H1 (cell line): ENCODE results near the gene CYP3A7. TPM values are rescaled to one million over a fixed set of nuclear protein-coding genes. Genes with fewer than 3 reads are reported as not detected.
"Not testable (repeated sequence)": the region's sequence is repeated elsewhere in the genome, so short reads cannot be mapped to it uniquely, and the experiment has no call there.

Experiments
- CTCF ChIA-PET: fragments of 300-600 bp; sonication (Branson Sonifier 250); formaldehyde crosslinking; loops from one replicate; lab custom pipeline; 2021; ENCODE audit not compliant: partially characterized antibody; lab: Charles Lee
- POLR2A ChIA-PET: fragments of 300-600 bp; sonication (Branson Sonifier 250); formaldehyde crosslinking; loops from one replicate; lab custom pipeline; 2021; ENCODE audit warnings: inconsistent platforms; ENCODE audit not compliant: partially characterized antibody; lab: Charles Lee
- DNase-seq, 2 experiments: peaks; one replicate each; pipeline versions ENCODE4 v3.0.0 to v3.0.0-alpha.2; 2010 to 2022; ENCODE audit warnings: low spot score in 2 of 2, low read depth in 1 of 2, mixed read lengths in 1 of 2
- FAIRE-seq: peaks from 2 replicates; lab custom pipeline; 2011; peaks lifted over from hg19 to GRCh38; lab: Jason Lieb, UNC
- H2AFZ ChIP-seq: 2 replicates; pipeline ENCODE4 v1.8.1; 2012; ENCODE audit warnings: low read length, inconsistent platforms
- H2AK5ac ChIP-seq: 2 replicates; pipeline ENCODE4 v1.6.1; 2013; ENCODE audit warnings: low read depth, low read length
- H2BK120ac ChIP-seq: replicated peaks from 2 replicates; pipeline ENCODE3; 2013; ENCODE audit warnings: low read depth, low read length, inconsistent platforms
- H2BK12ac ChIP-seq: 2 replicates; pipeline ENCODE4 v1.6.1; 2013; ENCODE audit warnings: low read depth, low read length
- H2BK15ac ChIP-seq: 2 replicates; pipeline ENCODE4 v1.6.1; 2013; ENCODE audit warnings: low read length
- H2BK20ac ChIP-seq: 2 replicates; pipeline ENCODE4 v1.6.1; 2013; ENCODE audit warnings: low read length
- H2BK5ac ChIP-seq: 2 replicates; pipeline ENCODE4 v1.6.1; 2013; ENCODE audit warnings: low read depth, low read length
- H3K14ac ChIP-seq: 2 replicates; pipeline ENCODE4 v1.6.1; 2013; ENCODE audit warnings: inconsistent platforms; ENCODE audit not compliant: insufficient read length
- H3K18ac ChIP-seq: 2 replicates; pipeline ENCODE4 v1.6.1; 2013; ENCODE audit warnings: low read length; ENCODE audit errors: extremely low read depth
- H3K23ac ChIP-seq: 2 replicates; pipeline ENCODE4 v1.6.1; 2013; ENCODE audit warnings: inconsistent platforms; ENCODE audit not compliant: insufficient read length
- H3K23me2 ChIP-seq: 2 replicates; pipeline ENCODE4 v1.6.1; 2013; ENCODE audit warnings: low read depth, low read length
- H3K27ac ChIP-seq: 2 replicates; pipeline ENCODE4 v1.6.1; 2011; ENCODE audit warnings: low read depth, low read length, inconsistent platforms
- H3K27me3 ChIP-seq, 4 experiments: replicated peaks in 1 of 4; 1 replicate in 1 of 4; 2 replicates in 3 of 4; pipeline versions ENCODE4 v1.6.1 to v1.8.1; 2011 to 2013; ENCODE audit warnings: low read length in 3 of 4, mild to moderate bottlenecking in 3 of 4, inconsistent platforms in 2 of 4, mixed read lengths in 2 of 4, moderate library complexity in 1 of 4; ENCODE audit not compliant: control insufficient read depth in 3 of 4, insufficient read depth in 3 of 4; ENCODE audit errors: extremely low read depth in 1 of 4
- H3K36me3 ChIP-seq, 4 experiments: 2 replicates each; pipeline versions ENCODE4 v1.6.1 to v1.8.1; 2011 to 2013; ENCODE audit warnings: mild to moderate bottlenecking in 4 of 4, low read length in 3 of 4, moderate library complexity in 2 of 4, control low read depth in 1 of 4, inconsistent platforms in 1 of 4; ENCODE audit not compliant: insufficient read depth in 4 of 4, control insufficient read depth in 2 of 4
- H3K4ac ChIP-seq: replicated peaks from 2 replicates; pipeline ENCODE3; 2013; ENCODE audit warnings: low read length, low read depth, mixed read lengths, inconsistent platforms; ENCODE audit not compliant: insufficient read length
- H3K4me1 ChIP-seq, 4 experiments: replicated peaks in 1 of 4; 1 replicate in 1 of 4; 2 replicates in 3 of 4; pipeline versions ENCODE4 v1.6.1 to v1.8.1; 2011 to 2013; ENCODE audit warnings: low read length in 3 of 4, inconsistent platforms in 2 of 4, mixed read lengths in 1 of 4; ENCODE audit not compliant: insufficient read depth in 4 of 4, control insufficient read depth in 3 of 4
- H3K4me2 ChIP-seq, 2 experiments: 2 replicates each; pipeline versions ENCODE4 v1.6.1 to v1.8.1; 2011 to 2013; ENCODE audit warnings: low read depth in 2 of 2, low read length in 2 of 2, control low read depth in 1 of 2, inconsistent platforms in 1 of 2, mild to moderate bottlenecking in 1 of 2; ENCODE audit not compliant: insufficient read depth in 1 of 2
- H3K4me3 ChIP-seq, 4 experiments: fragments of 200-600, 300-600 bp in 1 of 4; sonication (generic), shearing (Covaris generic), sonication (Bioruptor Twin) in 1 of 4; 2 replicates each; pipeline versions ENCODE4 v1.5.1 to v1.8.1; 2011 to 2016; ENCODE audit warnings: low read length in 4 of 4, low read depth in 3 of 4, control low read depth in 2 of 4, inconsistent platforms in 2 of 4, mild to moderate bottlenecking in 2 of 4, mixed read lengths in 1 of 4, moderate library complexity in 1 of 4; ENCODE audit not compliant: insufficient read depth in 2 of 4; ENCODE audit errors: extremely low read depth in 1 of 4
- H3K56ac ChIP-seq: replicated peaks from 2 replicates; pipeline ENCODE3; 2013; ENCODE audit warnings: low read depth, mild to moderate bottlenecking, mixed read lengths, low read length, inconsistent platforms; ENCODE audit not compliant: insufficient read length
- H3K79me1 ChIP-seq: 2 replicates; pipeline ENCODE4 v1.6.1; 2013; ENCODE audit warnings: low read depth, low read length, control low read depth
- H3K79me2 ChIP-seq, 2 experiments: 2 replicates each; pipeline versions ENCODE4 v1.6.1 to v1.8.1; 2012 to 2013; ENCODE audit warnings: low read length in 2 of 2, mild to moderate bottlenecking in 2 of 2, inconsistent platforms in 1 of 2; ENCODE audit not compliant: insufficient read depth in 2 of 2, control insufficient read depth in 1 of 2
- H3K9ac ChIP-seq, 4 experiments: replicated peaks in 1 of 4; 1 replicate in 1 of 4; 2 replicates in 3 of 4; pipeline versions ENCODE4 v1.6.1 to v1.8.1; 2011 to 2013; ENCODE audit warnings: low read depth in 3 of 4, low read length in 3 of 4, control low read depth in 2 of 4, mild to moderate bottlenecking in 2 of 4, moderate library complexity in 2 of 4, inconsistent platforms in 1 of 4; ENCODE audit errors: extremely low read depth in 1 of 4
- H3K9me3 ChIP-seq, 2 experiments: 2 replicates each; pipeline versions ENCODE4 v1.6.1 to v1.8.1; 2012 to 2013; ENCODE audit warnings: mild to moderate bottlenecking in 2 of 2, moderate library complexity in 2 of 2, control low read depth in 1 of 2, inconsistent platforms in 1 of 2, low read depth in 1 of 2, low read length in 1 of 2, mixed read lengths in 1 of 2; ENCODE audit not compliant: insufficient read depth in 2 of 2
- H4K20me1 ChIP-seq, 2 experiments: replicated peaks in 1 of 2; 2 replicates each; pipeline versions ENCODE3 to v1.8.1; 2011 to 2013; ENCODE audit warnings: inconsistent platforms in 2 of 2, low read length in 2 of 2, mild to moderate bottlenecking in 1 of 2; ENCODE audit not compliant: insufficient read depth in 2 of 2, control insufficient read depth in 1 of 2
- H4K5ac ChIP-seq: 2 replicates; pipeline ENCODE4 v1.6.1; 2013; ENCODE audit warnings: low read length, low read depth, mixed read lengths, inconsistent platforms; ENCODE audit not compliant: insufficient read length
- H4K8ac ChIP-seq: 2 replicates; pipeline ENCODE4 v1.8.0; 2013; ENCODE audit warnings: mild to moderate bottlenecking, moderate library complexity, low read length, inconsistent platforms; ENCODE audit not compliant: insufficient read depth; ENCODE audit errors: extremely low read depth
- H4K91ac ChIP-seq: replicated peaks from 2 replicates; pipeline ENCODE3; 2013; ENCODE audit warnings: low read length, mixed read lengths, inconsistent platforms; ENCODE audit not compliant: insufficient read length
- WGBS, 2 experiments: shearing (Covaris generic) in 1 of 2; methylation state at CpG; one replicate each; pipeline versions ENCODE4 v1.1.6 to v1.1.7; 2013 to 2015; ENCODE audit warnings: low lambda C conversion rate in 2 of 2, mixed read lengths in 2 of 2, inconsistent platforms in 1 of 2, low coverage in 1 of 2, missing lambda C conversion rate in 1 of 2; ENCODE audit not compliant: insufficient replicate concordance in 2 of 2, insufficient coverage in 1 of 2, insufficient read length in 1 of 2; ENCODE audit errors: extremely low coverage in 1 of 2, missing lambda C conversion rate in 1 of 2; 5-methylcytosine and 5-hydroxymethylcytosine counted together
- polyA plus RNA-seq, 7 experiments: library from polyadenylated mRNA; depleted of rRNA in 3 of 7; stranded (reverse) in 5 of 7; unstranded in 2 of 7; fragments of >200 nt in 5 of 7; fragments of 200-250 nt in 2 of 7; gene quantifications; 1 replicate in 5 of 7; 2 replicates in 1 of 7; 4 replicates in 1 of 7; pipeline versions ENCODE4 v1.2.1 to v1.2.3, GENCODE V29; 2011 to 2013; ENCODE audit warnings: missing spikeins in 2 of 7, mixed read lengths in 2 of 7
- total RNA-seq: library from RNA; stranded (reverse); fragmentation: NEBNext Ultra II Directional; extraction: Animal tissue kit (Norgen Biotek cat#: 25700); gene quantifications from 2 replicates; pipeline ENCODE4 v1.2.1, GENCODE V29; 2021

The CYP3A7 gene
- total and polyA plus RNA-seq, 2 of the 8 experiments (the other 6 are each of a cell fraction or from before 2014, with no cell fraction given) = not detected

DNA sequence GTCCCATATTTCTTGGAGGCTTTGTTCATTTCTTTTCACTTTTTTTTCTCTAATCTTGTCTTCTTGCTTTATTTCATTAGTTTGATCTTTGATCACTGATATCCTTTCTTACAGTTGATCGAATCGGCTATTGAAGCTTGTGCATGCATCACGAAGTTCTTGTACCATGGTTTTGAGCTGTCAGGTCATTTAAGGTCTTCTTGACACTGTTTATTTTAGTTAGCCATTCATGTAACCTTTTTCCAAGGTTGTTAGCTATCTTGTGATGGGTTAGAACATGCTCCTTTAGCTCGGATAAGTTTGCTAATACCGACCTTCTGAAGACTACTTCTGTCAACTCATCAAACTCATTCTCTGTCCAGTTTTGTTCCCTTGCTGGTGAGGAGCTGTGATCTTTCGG is 42.4 kb downstream of the CYP3A7 start:
- H3K23ac ChIP-seq, H3K4me1 ChIP-seq, H3K79me1 ChIP-seq, H3K79me2 ChIP-seq, H2BK5ac ChIP-seq, H4K20me1 ChIP-seq, H2BK12ac ChIP-seq, H3K4me2 ChIP-seq, H4K91ac ChIP-seq, H3K36me3 ChIP-seq, DNase-seq, H3K9me3 ChIP-seq, H3K4me3 ChIP-seq, H4K5ac ChIP-seq, H3K4ac ChIP-seq, H2AFZ ChIP-seq, H2AK5ac ChIP-seq, H4K8ac ChIP-seq, H3K56ac ChIP-seq, H3K23me2 ChIP-seq, H3K18ac ChIP-seq, H2BK20ac ChIP-seq, H3K27me3 ChIP-seq, H3K14ac ChIP-seq, H2BK120ac ChIP-seq, H3K27ac ChIP-seq, H2BK15ac ChIP-seq, FAIRE-seq, H3K9ac ChIP-seq: not testable (repeated sequence)
- WGBS, 2 experiments = 94% methylated on average over 6 of the region's 6 CpGs; no CpG with 5 or more reads in 1 of the 2 experiments
- CTCF ChIA-PET = interaction anchor here (1.6 kb wide), 1 partner anchor 11 kb away, joined by 6 read pairs; no protein-coding TSS in a partner anchor
- POLR2A ChIA-PET = interaction anchor here (0.6 kb wide), 1 partner anchor 42 kb away, joined by 3 read pairs; no protein-coding TSS in a partner anchor

DNA sequence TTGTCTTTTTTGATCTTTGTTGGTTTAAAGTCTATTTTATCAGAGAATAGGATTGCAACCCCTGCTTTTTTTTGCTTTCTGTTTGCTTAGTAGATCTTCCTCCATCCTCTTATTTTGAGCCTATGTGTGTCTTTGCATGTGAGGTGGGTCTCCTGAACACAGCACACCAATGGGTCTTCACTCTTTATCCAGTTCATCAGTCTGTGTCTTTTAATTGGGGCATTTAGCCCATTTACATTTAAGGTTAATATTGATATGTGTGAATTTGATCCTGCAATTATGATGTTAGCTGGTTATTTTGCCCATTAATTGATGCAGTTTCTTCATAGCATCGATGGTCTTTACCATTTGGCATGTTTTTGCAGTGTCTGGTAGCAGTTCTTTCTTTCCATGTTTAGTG is 43.3 kb downstream of the CYP3A7 start:
- H4K5ac ChIP-seq, H3K4me2 ChIP-seq, H3K4me3 ChIP-seq, H2AFZ ChIP-seq, H3K27me3 ChIP-seq, H3K36me3 ChIP-seq, H3K9me3 ChIP-seq, H3K23me2 ChIP-seq, FAIRE-seq, H2BK5ac ChIP-seq, H4K20me1 ChIP-seq, H3K27ac ChIP-seq, H3K56ac ChIP-seq, H2BK15ac ChIP-seq, H3K4me1 ChIP-seq, H3K23ac ChIP-seq, DNase-seq, POLR2A ChIA-PET, H3K79me1 ChIP-seq, H3K4ac ChIP-seq, H2BK120ac ChIP-seq, H2AK5ac ChIP-seq, H4K91ac ChIP-seq, H4K8ac ChIP-seq, H3K14ac ChIP-seq, H2BK20ac ChIP-seq, H3K9ac ChIP-seq, H3K18ac ChIP-seq, H2BK12ac ChIP-seq, H3K79me2 ChIP-seq: not testable (repeated sequence)
- 100% methylated on average over 1 of the region's 1 CpG; no CpG with 5 or more reads in 1 of the 2 experiments for WGBS, 2 experiments
- CTCF ChIA-PET = interaction anchor here (0.8 kb wide), 1 partner anchor 508 kb away, joined by 3 read pairs; no protein-coding TSS in a partner anchor
